Body of pancreas (tissue), 4 donors: ENCODE data around the gene YES1.

ENCODE experiments used
- CTCF ChIP-seq, 7 experiments: fragments of 450-650 bp in 4 of 7; fragments of 200-600 bp in 3 of 7; sonication (generic) in 3 of 7; IDR thresholded peaks; one replicate each; pipeline ENCODE4 v1.5.1; 2016 to 2019; ENCODE audit warnings: antibody characterized with exemption in 7 of 7
- POLR2A ChIP-seq, 3 donors: fragments of 450-650 bp; IDR thresholded peaks; one replicate each; pipeline ENCODE4 v1.6.1; 2016; ENCODE audit warnings: antibody characterized with exemption in 3 of 3, mild to moderate bottlenecking in 2 of 3

GRCh38 chr18:766550-766860, 45.5 kb downstream of the YES1 start:
- TF ChIP-seq CTCF (IDR thresholded peaks at IDR 0.05) (no peak), POLR2A (IDR thresholded peaks at IDR 0.05) (no peak)
